ENCODE measurements around the gene COL5A1.

Gene COL5A1

GRCh38 chr9:134867917-134868750, 226.5 kb downstream of the COL5A1 start:
- no peak for FAIRE-seq

- FAIRE-seq = no peak
Observed at GRCh38 chr9:134868751-134869553, 227.3 kb downstream of the COL5A1 start.

GRCh38 chr9:134869554-134870300, 228.1 kb downstream of the COL5A1 start:
- no peak for FAIRE-seq

- no peak for FAIRE-seq
Observed at GRCh38 chr9:134870301-134870694, 228.7 kb downstream of the COL5A1 start.

GRCh38 chr9:134870746-134871662, 229.4 kb downstream of the COL5A1 start:
- FAIRE-seq = no peak

GRCh38 chr9:134871697-134872340, 230.2 kb downstream of the COL5A1 start:
- no peak for FAIRE-seq

- FAIRE-seq = no peak
Observed at GRCh38 chr9:134872482-134873231, 231.1 kb downstream of the COL5A1 start.

- no peak for FAIRE-seq
Observed at GRCh38 chr9:134875371-134875770, 233.8 kb downstream of the COL5A1 start.

- FAIRE-seq = no peak
Observed at GRCh38 chr9:134877541-134877940, 235.9 kb downstream of the COL5A1 start.

GRCh38 chr9:134879664-134880483, 238.3 kb downstream of the COL5A1 start:
- no peak for FAIRE-seq

GRCh38 chr9:134880484-134881312, 239.1 kb downstream of the COL5A1 start, which contains the start of gene FCN2:
Gene FCN2 (plus strand): TSS chr9:134880810. CDS start chr9:134880822, 12 bp downstream.
- no peak for FAIRE-seq

- FAIRE-seq = no peak
Observed at GRCh38 chr9:134881313-134881670, 239.7 kb downstream of the COL5A1 start.

- no peak for FAIRE-seq
Observed at GRCh38 chr9:134882204-134882785, 240.7 kb downstream of the COL5A1 start.

GRCh38 chr9:134883040-134883782, 241.6 kb downstream of the COL5A1 start:
- no peak for FAIRE-seq

GRCh38 chr9:134884492-134884891, 242.9 kb downstream of the COL5A1 start:
- FAIRE-seq = no peak

- FAIRE-seq = no peak
Observed at GRCh38 chr9:134885001-134885678, 243.5 kb downstream of the COL5A1 start.
